ENCODE data around the gene PUS3.

GRCh38 chr11:125946712-125947418, 43.9 kb upstream of the PUS3 start:
- no peak for TF ChIP-seq MYC (IDR thresholded peaks at IDR 0.05; ENCODE audit: low read depth, low read length)
- no peak for TF ChIP-seq CTCF (IDR thresholded peaks at IDR 0.05; ENCODE audit: low read depth, low read length)

Measured in NB4 (cell line).